Measurements from ENCODE around the gene SSBP3.

Gene SSBP3

DNA sequence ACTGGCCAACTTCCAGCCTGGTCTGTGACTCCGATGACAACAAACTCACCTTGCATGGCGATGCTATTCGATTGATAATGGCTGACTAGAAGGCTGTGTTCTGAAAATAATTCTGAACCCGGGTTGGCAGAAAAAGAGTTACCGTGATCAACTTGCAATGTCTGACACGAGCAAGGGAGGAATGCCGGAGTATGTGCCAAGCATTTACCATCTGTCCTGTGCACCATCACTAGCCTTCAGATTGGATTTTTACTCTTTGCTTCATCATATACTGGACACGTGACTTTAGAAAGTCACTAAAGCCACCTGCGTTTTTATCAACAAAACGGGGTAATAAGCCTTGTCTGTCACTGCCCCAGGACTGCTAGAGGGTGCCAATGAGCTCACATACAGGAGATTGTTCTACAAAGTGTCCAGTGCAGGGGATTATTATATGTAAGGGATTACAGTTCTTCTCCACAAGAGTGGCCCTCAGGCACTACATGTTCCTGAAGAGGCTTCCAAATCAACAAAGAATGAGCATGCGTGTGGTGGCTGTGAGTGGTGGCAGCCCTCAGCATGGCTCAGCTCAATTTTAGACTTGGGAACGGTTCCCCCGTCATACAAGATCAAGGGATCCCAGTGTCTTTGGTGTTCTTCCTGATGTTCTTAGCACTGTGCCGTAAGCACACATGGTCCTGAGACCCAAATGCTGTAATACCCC, 35.8 kb downstream of the SSBP3 start:
- DNase-seq = no peak

DNA sequence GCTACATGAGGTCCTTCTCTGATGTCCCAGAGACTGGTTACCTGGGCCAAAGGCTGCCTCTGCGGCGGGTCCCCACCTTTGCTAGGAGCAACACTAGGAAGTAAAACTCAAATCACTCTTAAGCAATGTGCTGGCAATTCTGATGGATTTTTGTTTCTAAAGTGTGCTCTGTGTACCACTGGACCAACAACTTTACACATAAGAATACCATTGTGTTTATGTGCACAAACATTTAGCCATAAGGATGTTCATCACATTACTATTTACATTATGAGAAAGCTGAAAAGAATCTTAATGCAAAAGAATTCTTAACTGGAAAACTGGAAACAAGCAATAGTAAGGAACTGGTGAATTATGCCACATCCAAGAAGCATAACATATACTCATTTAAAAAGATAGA, 38.6 kb downstream of the SSBP3 start:
- DNase-seq = no peak

DNA sequence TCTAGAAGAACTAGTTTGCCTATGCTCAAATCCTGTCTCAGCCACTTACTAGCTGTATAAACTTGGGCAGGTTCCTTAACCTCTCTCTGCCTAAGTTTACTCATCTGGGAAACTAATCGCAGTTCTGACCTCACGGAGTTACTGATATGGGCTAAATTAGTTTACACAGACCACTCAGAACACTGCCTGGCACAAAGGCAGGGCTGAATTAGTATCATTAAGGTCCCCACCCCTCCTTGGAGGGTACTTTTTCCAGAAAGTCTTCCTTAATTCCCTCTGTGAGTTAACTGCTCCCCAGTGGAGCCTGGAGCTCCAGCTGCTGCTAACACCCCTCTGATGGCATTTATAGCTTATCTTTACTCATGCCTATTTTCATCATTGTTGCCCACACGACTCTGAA, 40.3 kb downstream of the SSBP3 start:
- no peak for DNase-seq

DNA sequence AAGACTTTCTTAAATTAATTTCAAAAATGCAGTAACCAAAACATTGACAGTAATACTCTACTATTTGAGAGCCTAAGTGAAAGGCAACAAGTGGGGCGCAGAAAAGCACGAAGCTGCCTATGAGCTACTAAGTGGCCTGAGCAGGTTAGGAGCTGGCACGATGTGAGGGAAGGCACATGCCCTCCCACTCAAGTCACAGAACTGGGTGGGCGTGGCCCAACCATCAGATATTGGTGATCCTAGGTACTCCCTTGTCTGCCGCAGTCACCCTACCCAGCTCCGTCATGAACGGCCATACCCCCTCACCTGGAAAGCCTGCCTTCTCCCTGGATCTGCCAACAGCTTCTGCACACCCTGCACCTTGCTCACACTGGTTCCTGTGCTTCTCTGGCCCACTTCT, 40.8 kb downstream of the SSBP3 start:
- DNase-seq = no peak

DNA sequence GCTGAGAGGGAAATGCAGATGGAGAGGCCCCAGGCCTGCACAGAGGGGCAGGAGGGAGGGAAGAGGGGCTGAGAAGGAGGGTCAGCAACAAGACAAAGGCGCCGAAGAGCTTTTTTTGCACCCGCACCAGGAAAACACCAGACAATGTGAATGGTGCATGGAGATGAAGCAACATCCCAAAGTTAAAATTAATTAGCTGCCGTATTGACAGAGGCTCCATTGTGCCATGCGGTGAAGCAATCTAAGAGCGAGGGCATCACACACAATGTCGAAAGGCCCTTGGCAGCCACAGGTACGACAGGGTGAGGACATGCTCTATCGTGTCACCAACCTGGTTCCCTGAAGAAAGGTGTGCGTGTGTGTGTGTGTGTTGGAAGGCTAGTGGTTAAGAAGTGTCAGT, 41.2 kb downstream of the SSBP3 start:
- no peak for DNase-seq

DNA sequence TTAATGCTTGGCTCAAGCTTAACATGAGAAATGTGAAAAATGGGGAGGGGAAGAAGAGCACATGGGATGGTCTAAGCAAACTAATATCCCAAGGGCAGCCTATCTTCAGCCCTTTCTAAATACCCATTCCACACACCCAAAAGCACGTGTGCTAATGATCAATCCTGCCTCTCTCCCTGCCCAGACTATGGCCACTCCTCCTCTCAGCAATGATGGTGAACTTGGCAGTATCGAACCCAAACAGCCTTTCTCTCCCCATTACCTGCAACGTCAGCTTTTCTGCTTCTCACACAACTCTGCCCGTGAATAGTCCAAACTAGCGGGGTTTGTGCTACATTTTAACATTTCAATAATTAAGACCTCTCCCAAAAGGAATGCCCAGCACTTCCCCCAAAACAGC, 41.6 kb downstream of the SSBP3 start:
- DNase-seq = no peak

DNA sequence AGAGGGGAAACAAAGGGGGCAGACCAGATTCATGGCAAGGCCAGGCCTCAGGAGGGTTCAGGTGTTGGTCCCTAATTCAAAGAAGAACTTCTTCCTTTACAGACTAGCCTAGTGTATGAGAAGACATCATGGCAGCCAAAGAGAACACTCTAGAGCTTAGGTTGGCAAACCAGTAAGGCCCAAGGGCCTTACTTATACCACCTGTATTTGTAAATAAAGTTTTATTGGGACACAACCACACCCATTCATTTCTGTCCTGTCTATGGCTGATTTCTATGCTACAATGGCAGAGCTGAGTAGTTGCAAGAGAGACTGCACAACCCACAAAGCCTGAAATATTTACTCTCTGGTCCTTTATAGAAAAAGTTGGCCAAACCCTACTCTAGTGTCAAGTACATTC, 42.3 kb downstream of the SSBP3 start:
- no peak for DNase-seq

DNA sequence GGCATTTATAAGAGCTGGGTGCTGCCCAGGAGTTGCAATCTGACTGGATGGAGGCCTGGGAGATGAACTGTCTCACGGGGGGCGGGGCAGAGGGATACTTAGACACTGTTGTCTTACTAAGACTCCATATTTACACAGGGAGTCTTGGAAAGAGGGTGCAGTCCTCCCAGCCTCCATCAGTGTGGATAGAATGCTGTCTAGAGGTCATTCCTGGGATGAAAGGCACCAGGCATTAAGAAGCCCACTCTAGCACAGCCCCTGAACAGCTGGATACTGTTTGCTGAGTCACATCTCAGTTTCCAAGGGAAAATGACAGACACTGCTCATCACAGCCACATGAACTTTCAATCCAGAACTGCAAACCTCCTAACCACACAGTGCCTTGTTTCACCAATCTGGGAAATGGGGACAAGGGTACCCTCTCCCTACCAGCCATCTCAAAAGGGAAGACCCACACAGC, 43.3 kb downstream of the SSBP3 start:
- DNase-seq = peak; percentile 20

DNA sequence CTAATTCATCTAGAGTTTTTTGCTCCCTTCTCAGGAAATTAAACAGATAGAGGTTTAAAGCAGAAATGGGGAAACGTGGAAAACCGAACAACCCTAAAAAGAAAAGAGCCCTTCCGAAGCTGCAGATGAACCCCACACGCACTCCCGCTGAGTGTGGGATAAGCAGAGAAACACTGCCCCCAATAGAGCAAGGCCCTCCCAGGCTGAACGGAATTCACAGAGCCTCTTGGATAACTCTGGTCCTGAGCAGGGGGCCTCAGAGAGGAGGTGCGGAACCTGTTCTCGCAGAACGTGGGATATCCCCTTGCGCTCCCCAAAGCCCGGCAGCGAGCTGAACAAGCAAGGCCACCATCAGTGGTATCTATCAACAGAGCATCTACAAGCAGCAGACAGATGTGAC, 44.9 kb downstream of the SSBP3 start:
- DNase-seq = no peak

DNA sequence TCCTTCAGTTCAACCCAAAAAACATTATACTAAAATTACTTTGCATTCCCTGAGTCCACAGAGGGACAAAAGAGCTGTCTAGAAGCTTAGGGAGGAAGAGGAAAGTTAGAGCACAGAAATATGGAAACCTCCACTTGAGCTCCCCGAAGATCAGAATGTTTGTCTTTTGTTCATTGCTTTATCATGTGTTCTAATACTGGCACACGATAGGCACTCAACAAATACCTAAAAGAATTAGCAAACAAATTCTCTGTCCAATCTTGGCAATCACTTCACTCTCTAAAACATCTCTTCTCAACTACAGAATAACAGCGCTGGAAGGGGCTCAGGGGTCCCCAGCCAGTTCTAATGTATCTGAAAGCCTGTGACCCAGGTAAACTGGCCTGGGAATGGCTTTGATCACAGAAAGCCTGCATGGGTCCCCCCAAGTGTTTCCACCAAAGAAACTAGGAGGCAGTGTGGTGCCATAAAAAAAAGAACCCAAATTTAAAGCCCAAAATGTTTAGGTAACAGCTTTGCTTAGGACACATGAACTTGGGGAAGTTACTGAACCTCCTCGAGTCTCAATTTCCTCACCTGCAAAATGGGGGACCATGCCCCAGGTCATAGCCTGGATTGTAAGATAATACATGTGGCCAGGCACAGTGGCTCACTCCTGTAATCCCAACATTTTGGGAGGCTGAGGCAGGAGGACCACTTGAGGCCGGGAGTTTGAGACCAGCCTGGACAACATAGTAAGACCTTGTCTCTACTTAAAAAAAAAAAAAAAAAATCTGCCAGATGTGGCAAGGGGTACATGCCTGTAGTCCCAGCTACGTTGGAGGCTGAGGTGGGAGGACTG, 45.8 kb downstream of the SSBP3 start:
- DNase-seq = no peak

DNA sequence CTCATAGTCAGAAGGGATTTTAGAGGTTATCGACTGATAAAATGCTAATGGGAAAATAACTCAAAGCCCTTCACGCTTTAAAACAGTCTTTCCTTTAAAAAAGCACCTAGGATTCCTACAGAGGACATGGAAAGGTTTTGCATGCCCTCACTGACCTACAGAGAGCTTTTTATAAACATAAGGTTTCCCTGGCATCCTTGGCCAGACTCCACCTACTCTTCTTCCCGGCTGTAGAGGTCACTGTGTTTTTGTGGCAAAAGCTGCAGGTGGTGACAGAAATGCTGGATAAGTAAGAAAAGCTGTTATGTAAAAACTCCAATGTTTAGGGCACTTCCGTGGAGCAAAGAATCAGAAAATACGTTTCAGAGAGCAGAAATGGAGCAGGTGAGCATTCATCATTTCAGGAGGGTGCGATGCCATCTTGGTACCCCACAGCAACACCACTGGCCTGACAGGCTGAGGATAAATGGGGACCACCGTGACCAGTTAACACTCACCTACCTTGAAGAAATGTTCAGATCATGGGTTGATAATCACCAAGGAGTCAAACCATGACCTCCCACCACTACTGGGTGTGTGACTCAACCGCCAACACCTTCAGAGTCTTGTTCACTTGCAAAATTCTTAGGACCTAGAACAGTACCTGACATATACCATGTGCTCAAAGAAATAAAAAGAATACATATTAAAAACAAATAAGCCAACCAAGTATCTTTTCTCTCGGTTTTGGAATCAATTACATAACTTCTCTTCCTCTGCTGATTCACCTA, 46.6 kb downstream of the SSBP3 start:
- DNase-seq = no peak

DNA sequence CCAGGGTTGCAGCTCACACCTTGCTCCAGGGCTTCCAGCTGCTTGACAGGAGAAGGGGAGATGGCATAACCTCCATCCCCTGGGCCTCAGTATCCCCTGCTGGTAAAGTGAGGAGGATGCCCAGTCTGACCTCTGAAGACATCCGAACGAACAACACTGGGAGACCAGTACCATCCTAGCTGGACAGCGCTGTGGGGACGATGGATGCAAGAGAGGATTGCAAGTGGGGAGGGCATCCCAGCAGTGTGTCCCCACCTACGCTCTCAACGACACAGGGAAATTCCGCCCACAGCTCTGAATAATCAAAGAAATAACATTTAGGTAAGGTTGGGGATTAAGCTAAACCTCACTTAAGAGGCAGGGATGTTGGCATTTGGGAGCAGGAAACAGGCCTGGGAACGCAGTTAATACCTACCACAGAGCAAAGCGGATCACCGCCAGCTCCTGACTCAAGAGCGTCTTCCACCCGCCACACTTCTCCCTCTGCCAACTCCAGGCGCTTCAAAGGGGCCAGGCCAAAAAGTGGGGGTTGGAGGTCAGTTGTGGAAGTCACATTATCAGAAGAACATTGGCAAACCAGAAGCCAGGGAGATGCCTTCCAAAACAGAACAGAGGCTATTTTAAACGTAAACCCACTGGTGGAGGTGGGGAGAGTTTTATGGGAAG, 47.6 kb downstream of the SSBP3 start:
- no peak for DNase-seq

DNA sequence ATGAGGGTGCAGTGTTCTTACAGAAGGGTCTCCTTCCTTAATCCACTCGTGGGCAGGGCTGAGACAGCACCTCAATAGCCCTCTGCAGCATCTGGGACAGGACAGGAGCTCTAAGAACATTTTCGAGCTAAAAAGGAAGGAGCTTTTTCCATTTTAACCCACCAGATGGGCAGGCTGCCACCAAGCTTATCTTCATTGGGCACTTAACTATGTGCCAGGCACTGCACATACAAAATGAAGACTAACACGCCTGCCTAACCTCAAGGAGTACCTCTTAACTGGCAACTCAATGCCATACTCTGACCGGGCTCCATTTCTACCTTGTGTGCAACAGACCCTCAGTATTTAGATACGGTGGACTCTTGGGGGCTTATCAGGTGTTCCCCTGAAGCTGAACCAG, 48.2 kb downstream of the SSBP3 start:
- DNase-seq = no peak

DNA sequence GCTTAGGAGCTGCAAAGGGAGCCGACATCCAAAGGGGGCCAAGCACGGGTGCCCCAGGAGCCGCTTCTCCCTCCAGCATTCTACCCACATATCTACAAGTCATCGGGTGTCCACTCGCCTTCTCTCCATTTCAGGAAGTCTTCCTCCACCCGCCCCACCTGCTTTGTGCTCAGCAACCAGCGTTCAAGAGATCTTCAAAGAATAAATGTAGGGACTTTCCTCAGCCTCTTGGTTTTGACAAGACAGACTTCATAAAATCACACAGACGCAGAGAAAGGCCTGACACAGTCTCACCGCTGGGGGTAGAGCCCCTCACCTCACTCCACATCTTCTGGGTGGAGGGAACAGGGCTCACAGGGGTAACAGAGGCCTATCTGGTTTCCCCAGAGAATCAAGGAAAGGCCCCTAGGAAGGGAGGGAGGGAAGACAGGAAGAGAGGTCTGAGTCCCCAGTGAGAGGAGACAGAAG, 49.5 kb downstream of the SSBP3 start:
- no peak for DNase-seq

DNA sequence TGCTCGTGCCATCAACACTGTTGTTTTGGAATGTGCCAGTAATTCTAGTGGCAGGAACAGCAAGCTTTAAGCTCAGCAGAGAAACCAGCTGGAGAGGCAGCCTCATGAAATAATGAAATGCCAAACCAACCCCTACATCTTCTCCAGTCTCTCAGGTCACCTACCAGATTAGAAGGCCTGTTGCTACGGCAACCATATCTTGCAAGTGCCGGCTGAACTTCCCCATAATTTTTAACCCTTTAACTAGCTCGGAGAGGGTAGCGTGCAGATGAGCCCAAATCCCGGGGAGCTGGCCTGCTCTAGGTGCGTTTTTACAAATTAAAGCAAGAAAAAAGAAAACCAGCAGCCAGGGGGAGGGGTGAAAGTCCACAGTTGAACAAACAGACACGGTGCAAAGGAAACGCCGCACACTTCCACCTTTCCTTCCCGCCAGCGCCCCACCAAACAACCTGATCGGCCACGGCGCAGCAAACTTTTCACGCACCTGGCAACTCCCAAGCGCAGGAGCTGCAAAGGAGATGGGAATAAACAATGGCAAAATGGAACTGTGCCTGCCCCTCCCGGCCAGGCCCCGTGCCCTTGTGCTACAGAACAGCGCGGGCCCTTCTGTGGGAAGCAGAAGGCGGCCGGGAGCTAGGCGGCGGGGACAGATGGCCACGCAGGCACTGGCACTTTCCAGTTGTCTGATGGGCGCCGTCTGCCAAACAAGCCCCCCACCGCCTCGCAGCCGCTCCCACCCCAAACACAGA, 50.1 kb downstream of the SSBP3 start:
- DNase-seq = no peak

DNA sequence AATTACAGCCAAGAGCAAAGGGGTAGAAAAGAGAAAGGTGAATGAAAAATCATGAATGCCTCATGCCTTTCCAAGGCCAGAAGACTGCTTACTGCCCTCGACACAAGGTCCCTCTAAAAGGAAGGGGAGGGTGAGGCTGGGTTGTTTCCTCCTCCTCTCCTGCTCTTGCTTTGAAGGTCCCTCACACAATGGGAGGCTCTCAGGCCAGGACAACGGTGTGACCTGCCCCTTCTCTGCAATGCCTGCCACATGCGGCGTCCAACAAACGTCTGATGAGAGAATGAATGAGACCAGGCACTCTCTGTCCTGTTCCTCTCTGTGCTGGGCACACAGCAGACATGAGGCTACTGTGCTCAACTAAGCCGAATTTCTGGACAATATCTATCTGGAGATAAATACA, 51.3 kb downstream of the SSBP3 start:
- no peak for DNase-seq

DNA sequence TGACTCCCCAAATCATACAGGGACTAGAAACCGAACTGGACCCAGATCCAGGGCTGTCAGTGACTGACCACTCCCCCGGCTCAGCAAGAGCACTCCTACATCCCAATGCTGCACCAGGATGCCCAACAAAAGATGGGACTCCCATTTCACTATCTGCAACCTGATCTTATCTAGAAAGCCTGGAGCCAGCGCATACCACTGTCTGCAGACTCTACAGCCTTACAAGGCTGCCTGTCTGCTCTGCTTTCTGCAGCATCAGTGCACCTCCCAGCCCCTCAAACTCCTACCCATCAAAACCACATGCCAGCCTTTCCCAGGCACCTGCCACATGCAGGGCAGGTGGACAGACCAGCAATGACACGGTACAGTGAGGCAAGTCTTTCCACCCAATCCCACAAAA, 52.2 kb downstream of the SSBP3 start:
- DNase-seq = no peak

DNA sequence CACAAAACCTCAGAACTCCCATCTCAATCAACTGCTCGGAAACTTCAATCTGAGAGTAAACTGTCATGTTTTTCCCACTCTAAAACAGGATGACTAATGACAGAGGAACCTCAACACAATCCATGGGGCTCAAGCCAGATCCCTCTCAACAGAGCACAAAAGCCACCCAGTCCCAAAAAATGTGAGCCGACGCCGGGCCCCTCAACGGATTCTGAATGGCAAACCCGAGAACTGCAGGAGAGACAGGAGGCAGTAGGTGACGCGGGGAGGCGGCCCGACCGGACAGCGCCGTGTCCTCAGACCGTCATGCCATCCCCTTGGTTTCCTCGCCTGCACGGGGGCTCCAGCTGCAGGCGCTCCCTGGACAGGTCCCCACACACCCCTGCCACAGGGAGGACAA, 53.4 kb downstream of the SSBP3 start:
- DNase-seq = no peak

DNA sequence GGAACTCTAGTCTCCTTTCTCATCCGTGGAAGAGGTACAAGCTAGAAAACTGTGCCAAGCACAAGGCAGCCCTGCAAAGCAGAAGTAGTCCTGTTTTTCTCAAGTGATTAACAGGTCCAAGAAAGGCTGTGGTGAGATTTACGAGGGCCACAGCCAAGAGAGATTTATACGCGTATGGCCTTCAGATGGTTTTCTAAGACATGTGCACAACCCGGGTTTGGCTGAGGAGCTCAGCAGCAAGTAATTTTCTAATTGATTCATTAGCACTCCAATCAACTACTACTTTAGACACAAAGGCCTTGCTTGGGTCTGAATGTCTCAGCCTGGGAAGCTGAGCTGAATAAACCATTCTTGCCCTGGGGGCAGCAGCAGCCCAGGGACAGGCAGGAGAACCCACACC, 55.8 kb downstream of the SSBP3 start:
- DNase-seq = no peak

DNA sequence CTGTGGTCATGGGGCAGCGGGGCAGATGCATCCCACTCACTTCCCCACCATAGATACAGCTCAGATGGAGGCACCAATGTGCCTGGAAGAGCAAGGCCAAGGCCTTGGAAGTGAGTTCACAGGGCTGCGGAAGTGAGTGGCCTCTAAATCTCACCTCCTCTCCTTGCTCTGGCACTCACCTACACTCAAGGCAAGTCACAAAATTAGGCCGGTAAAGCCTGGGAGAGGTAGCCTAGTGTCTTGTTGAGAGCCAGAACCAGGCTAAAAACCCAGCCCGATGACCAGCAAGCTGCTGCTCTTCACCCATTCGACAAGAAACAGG, 57.5 kb downstream of the SSBP3 start:
- no peak for DNase-seq

DNA sequence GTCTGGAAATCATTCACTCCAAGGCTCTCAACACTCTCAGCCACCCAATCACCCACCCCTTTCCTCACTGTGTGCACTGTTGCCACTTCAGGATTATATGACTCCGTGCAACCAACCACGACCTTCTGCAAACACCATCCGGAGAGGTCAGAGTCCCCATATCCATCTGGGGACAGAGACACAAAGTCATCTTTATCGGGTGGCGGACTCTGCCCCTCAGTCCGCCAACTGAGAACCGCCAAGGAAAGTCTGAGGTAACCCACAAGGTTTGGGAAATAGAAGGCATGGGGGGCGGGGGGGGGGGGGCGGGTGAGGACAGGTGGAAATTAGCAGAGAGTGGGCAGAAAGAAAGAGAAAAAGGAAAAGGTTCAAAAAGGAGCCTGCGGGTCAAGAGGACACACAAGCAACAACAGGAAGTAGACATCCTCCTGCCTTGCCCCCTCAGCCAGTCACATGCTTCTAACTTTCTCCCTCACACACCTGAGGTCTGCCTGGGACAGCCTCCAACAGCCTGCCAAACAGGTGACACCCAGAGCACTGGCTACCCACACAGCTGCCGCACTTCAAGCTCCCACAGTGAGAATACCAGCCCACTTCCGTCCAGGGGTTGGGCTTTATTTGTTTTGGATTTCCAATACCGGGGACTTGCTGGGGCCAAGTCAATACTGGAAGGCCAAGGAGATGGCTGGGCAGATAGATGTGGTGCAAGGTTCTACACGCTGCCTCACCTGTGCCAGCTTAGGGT, 58.1 kb downstream of the SSBP3 start:
- DNase-seq = no peak

Measured in fibroblast of upper back skin (primary cell).